Measurements from ENCODE around the gene DNM3. TPM values are rescaled to one million over a fixed set of nuclear protein-coding genes. Genes with fewer than 3 reads are reported as not detected.

DNM3 gene
- total RNA-seq, 6 experiments from 2014 or later = 0.25 to 0.73 (median 0.39) TPM

DNA sequence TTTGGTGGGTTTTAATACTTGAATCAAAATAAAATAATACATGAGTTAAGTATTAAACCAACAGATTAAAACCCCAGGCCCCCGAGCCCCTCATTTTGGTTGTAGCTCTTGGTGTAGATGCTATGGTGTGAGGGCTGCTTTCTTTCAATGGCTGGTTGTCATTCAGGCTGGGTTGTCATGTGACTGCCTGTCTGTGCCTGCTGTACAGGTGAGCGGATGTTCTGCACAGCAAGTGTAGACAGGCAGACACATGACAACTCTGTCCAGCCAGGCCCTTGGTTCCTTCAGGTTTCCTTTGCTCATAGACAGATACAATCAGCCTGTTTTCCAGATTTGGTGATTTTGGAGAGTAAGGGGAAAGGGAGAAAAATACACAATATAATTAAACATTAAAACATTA lies 297.3 kb downstream of the DNM3 start:
- H3K27ac Mint-ChIP-seq = no peak overlapping the region; the same call in 1 of the 2 replicates
- H3K27me3 Mint-ChIP-seq (ENCODE audit: insufficient read depth) = no peaks in the 10 kb centered on the region; the same call in 1 of the 2 replicates
- peaks cover 33% of the 10 kb centered on the region for H3K36me3 Mint-ChIP-seq (ENCODE audit: low read depth)
- H3K4me3 Mint-ChIP-seq = no peak overlapping the region
- TF ChIP-seq, protein P1, sequence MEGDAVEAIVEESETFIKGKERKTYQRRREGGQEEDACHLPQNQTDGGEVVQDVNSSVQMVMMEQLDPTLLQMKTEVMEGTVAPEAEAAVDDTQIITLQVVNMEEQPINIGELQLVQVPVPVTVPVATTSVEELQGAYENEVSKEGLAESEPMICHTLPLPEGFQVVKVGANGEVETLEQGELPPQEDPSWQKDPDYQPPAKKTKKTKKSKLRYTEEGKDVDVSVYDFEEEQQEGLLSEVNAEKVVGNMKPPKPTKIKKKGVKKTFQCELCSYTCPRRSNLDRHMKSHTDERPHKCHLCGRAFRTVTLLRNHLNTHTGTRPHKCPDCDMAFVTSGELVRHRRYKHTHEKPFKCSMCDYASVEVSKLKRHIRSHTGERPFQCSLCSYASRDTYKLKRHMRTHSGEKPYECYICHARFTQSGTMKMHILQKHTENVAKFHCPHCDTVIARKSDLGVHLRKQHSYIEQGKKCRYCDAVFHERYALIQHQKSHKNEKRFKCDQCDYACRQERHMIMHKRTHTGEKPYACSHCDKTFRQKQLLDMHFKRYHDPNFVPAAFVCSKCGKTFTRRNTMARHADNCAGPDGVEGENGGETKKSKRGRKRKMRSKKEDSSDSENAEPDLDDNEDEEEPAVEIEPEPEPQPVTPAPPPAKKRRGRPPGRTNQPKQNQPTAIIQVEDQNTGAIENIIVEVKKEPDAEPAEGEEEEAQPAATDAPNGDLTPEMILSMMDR (IDR thresholded peaks at IDR 0.05) = no peak
- no peaks in the 10 kb centered on the region for H3K9me3 Mint-ChIP-seq
- peaks cover 84% of the 10 kb centered on the region for H3K4me1 Mint-ChIP-seq (ENCODE audit: low read depth)
- DNase-seq = no peak

DNA sequence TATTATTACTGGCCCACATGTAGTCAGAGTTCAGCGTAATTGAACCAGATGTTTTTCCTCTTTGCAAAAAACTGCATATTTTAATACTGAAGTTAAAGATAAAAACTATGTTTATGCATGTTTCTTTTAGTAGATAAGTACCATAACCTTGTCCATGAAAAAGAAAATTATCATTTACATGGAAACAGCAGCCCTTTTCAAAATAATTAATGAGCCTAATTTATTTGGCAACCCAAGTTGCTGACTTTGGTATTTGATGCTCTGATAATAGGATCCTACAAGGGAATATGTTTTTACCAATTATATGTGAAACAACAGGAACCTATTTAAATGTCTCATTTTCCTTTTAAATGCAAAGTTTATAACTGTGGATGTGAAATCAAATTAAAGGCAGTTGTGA lies 297.9 kb downstream of the DNM3 start:
- H3K36me3 Mint-ChIP-seq (ENCODE audit: low read depth) = peaks cover 38% of the 10 kb centered on the region
- no peak for DNase-seq
- peaks cover 78% of the 10 kb centered on the region for H3K4me1 Mint-ChIP-seq (ENCODE audit: low read depth)
- no peaks in the 10 kb centered on the region for H3K27me3 Mint-ChIP-seq (ENCODE audit: insufficient read depth)
- H3K9me3 Mint-ChIP-seq = no peaks in the 10 kb centered on the region
- TF ChIP-seq, protein P1 (IDR thresholded peaks at IDR 0.05) = no peak
- H3K4me3 Mint-ChIP-seq = peak overlapping the region; percentile 100
- peak overlapping the region; percentile 25 for H3K27ac Mint-ChIP-seq

DNA sequence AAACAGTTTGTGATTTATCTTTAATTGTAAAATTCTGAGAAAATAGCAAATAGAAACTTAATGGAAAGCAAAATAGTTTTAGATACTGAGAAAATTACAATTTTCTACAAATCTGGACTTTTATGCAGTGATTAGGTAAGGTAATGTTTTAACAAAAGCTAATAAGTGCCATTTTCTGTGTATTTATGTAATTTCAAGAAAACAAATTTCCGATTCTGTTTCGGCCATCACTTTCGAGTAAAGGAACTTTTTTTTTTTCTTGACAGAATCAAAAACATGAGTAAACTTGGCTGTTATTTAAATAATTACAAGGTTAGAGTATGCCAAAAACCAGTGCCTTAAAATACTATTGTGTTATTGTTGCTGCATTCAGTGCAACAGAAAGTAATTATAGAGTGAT lies 298.8 kb downstream of the DNM3 start:
- Mint-ChIP-seq H3K27me3 (ENCODE audit: insufficient read depth) (peaks cover 2% of the 10 kb centered on the region; the same call in 1 of the 2 replicates), H3K27ac (peak overlapping the region; percentile 27; the same call in 1 of the 2 replicates), H3K4me1 (ENCODE audit: low read depth) (peaks cover 74% of the 10 kb centered on the region), H3K4me3 (peak overlapping the region; percentile 100), H3K9me3 (no peaks in the 10 kb centered on the region), H3K36me3 (ENCODE audit: low read depth) (peaks cover 42% of the 10 kb centered on the region)
- DNase-seq = no peak
- TF ChIP-seq, protein P1 (IDR thresholded peaks at IDR 0.05) = no peak

DNA sequence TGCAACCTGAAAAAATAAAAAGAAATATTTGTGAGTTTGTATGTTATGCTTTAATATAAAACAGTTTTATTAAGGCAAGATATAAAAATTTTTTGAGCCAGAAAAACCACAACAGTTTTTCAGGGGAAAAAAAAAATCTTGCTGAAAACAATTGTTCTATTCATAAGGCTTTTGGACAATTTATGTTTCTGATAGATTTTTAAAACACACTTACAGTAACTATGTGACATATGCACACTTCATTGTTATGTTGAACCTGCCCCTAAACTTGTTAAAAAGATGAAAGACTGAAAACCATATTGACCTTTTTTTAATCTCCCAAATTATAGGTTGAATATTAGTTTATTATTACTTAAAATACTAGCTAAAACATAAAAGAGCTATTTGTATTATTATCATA lies 299.3 kb downstream of the DNM3 start:
- peaks cover 2% of the 10 kb centered on the region; the same call in 1 of the 2 replicates for H3K27me3 Mint-ChIP-seq (ENCODE audit: insufficient read depth)
- peak overlapping the region; percentile 46 for H3K27ac Mint-ChIP-seq
- peaks cover 74% of the 10 kb centered on the region for H3K4me1 Mint-ChIP-seq (ENCODE audit: low read depth)

DNA sequence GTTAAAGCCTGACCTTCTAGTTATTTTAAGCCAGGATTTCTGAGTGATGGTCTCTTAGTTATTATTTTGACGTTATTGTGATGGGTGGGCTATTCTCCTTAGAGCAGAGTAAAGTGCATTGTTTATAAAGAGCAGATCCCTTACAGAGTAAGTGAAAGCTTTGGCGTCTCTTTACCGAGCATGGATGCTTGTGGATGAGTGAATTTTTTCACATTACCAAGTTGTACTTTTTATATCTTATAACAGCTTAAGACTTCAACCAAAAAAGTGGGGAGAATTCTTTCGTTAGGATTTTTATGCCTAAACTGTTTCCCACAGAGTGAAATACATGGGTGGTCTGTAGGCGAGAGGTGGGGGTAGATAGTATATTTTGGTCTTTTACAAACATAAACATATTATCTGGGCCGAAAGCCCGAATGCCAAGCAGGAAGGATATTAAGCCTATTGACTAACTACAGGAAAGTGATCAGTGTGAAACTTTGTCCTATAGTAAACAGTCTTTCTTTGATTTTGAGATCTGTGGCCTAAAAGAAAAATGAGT lies 300.1 kb downstream of the DNM3 start:
- Mint-ChIP-seq H3K27ac (peak overlapping the region; percentile 83), H3K4me3 (peak overlapping the region; percentile 100), H3K9me3 (no peaks in the 10 kb centered on the region), H3K4me1 (ENCODE audit: low read depth) (peaks cover 74% of the 10 kb centered on the region), H3K27me3 (ENCODE audit: insufficient read depth) (peaks cover 2% of the 10 kb centered on the region; the same call in 1 of the 2 replicates), H3K36me3 (ENCODE audit: low read depth) (peaks cover 42% of the 10 kb centered on the region)
- no peak for DNase-seq
- TF ChIP-seq, protein P1 (IDR thresholded peaks at IDR 0.05) = no peak

More for the DNA sequence above, 299.3 kb downstream of the DNM3 start:
- no peak for DNase-seq
- Mint-ChIP-seq H3K9me3 (no peaks in the 10 kb centered on the region), H3K4me3 (peak overlapping the region; percentile 100), H3K36me3 (ENCODE audit: low read depth) (peaks cover 42% of the 10 kb centered on the region)
- TF ChIP-seq, protein P1 (IDR thresholded peaks at IDR 0.05) = no peak

Measured in HFFc6 (cell line).